ENCODE measurements around the gene LHCGR.
"Not testable (repeated sequence)": the region's sequence is repeated elsewhere in the genome, so short reads cannot be mapped to it uniquely, and the experiment has no call there.

The LHCGR gene

DNA sequence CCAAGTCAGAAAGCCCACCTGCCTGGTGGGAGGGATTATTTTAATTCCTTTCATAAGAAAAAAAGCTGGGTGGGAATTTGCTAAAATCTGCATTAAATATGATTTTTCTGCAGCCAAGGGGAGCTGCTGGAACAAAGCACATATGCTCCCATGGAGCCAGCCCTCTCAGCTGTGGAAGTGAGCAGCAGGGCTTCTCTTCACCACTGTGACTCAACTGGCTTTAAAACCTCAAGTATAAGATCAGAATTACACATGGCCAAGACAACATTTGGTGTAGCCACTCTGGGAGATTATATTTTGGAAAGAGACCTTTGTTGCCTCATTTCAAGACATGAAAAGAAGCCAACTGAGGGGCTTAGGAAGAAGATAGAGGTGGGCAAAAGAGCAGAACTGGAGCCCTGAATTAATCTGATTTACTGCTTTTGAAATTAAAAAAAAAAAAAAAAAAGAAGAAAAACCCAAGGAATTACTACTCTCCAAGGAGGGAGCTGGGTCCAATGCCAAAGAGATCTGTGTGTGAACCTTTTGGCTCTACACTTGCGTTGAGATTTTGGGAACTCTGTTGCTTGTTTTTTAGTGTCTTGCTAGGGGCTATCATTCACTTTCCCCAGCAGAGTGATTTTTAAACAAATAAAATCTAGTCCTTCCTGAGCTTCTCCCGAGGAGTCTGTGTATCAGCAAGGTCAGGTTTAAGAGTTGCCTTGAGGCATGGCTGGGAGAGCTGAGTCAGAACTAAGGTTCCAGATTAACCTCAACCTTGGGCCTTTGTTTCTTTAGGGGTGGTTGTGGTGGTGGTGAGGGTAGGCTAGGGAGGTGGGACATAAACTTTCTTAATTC, 6.0 kb downstream of the LHCGR start:
- Histone ChIP-seq H3K4me2 (peak overlapping the region; percentile 54), H3K27me3 (no peaks in the 10 kb centered on the region), H3K9me3 (no peaks in the 10 kb centered on the region), H4K20me1 (no peaks in the 10 kb centered on the region), H3K36me3 (no peaks in the 10 kb centered on the region), H3K9ac (no peak overlapping the region), H3K27ac (0 out of 2 replicates have a peak overlapping the region, but pooled peaks have one; percentile 7), H3K4me3 (no peak overlapping the region), H3K4me1 (peaks cover 49% of the 10 kb centered on the region)
- no peak for TF ChIP-seq Cebpa-rat (IDR thresholded peaks at IDR 0.05)

DNA sequence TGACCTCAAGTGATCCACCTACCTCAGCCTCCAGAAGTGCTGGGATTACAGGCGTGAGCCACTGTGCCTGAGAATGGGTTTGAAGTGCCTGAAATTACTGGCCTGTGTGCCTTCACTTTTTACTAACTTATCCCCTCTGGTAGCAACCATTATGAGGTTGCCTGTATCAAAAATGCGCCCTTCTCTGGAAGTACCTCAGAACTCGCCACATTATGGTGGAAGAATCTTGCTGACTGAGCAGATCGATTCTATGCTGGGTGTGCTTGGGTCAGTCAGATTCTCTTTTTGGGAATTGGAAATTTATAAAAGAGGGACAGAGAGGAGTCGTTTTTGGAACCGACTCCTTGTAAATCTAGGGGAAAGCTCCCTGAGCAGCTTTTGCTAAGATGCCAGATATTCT, 8.2 kb downstream of the LHCGR start:
- Histone ChIP-seq H3K4me2 (no peak overlapping the region), H4K20me1 (no peaks in the 10 kb centered on the region), H3K27me3 (no peaks in the 10 kb centered on the region), H3K4me3 (no peak overlapping the region), H3K4me1 (peaks cover 28% of the 10 kb centered on the region), H3K36me3 (no peaks in the 10 kb centered on the region), H3K9me3 (no peaks in the 10 kb centered on the region), H3K9ac (no peak overlapping the region), H3K27ac (no peak overlapping the region)
- no peak for TF ChIP-seq Cebpa-rat (IDR thresholded peaks at IDR 0.05)

DNA sequence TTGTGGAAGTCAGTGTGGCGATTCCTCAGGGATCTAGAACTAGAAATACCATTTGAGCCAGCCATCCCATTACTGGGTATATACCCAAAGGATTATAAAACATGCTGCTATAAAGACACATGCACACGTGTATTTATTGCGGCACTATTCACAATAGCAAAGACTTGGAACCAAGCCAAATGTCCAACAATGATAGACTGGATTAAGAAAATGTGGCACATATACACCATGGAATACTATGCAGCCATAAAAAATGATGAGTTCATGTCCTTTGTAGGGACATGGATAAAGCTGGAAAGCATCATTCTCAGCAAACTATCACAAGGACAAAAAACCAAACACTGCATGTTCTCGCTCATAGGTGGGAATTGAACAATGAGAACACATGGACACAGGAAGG, 16.3 kb downstream of the LHCGR start:
- not testable (repeated sequence) for H3K4me1 ChIP-seq, H3K4me2 ChIP-seq, H3K36me3 ChIP-seq, H3K27me3 ChIP-seq, H3K4me3 ChIP-seq, H3K9ac ChIP-seq, H4K20me1 ChIP-seq, H3K27ac ChIP-seq, H3K9me3 ChIP-seq

DNA sequence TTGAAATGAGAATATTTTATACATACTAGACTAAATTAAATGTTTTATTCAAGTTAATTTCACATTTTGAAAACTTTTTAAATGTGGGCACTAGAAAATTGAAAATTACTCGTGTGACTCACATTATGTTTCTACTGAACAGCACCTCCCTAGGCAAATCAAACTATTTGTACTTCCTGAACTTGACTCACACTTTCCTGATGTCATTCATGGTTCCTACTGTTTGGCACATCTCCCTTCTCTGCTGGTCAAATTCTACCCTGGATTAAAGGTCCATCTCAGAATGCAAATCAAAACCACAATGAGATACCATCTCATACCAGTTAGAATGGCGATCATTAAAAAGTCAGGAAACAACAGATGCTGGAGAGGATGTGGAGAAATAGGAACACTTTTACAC, 16.7 kb downstream of the LHCGR start:
- Histone ChIP-seq H3K36me3 (no peaks in the 10 kb centered on the region), H3K4me3 (no peak overlapping the region), H3K9me3 (no peaks in the 10 kb centered on the region), H4K20me1 (no peaks in the 10 kb centered on the region), H3K9ac (no peak overlapping the region), H3K27me3 (no peaks in the 10 kb centered on the region), H3K4me1 (no peaks in the 10 kb centered on the region), H3K27ac (no peak overlapping the region), H3K4me2 (no peak overlapping the region)
- TF ChIP-seq Cebpa-rat (IDR thresholded peaks at IDR 0.05), result no peak

DNA sequence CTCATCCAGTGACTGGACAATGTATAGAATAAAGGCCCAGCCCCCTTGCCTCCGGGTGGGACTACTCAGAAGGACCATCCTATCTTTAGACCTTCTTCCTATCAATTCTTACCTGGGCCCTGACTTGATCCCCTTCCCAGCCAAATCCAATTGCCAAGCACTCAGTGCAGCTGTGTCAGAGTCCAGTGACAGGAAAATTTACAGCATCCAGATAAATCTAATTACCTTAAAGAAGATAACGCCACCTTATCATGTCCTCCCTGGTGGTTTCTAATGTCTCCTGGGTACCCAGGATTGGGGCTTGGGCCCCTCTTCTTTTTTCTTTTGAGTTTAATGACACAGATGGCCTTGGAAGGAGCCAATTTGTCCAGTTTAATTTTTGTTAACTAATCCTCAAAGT, 19.3 kb downstream of the LHCGR start:
- Histone ChIP-seq H3K36me3 (no peaks in the 10 kb centered on the region), H3K27me3 (no peaks in the 10 kb centered on the region), H3K9me3 (no peaks in the 10 kb centered on the region), H3K9ac (no peak overlapping the region), H3K4me3 (no peak overlapping the region), H3K4me1 (peaks cover 8% of the 10 kb centered on the region; the same call in 1 of the 2 replicates), H3K4me2 (no peak overlapping the region), H4K20me1 (no peaks in the 10 kb centered on the region), H3K27ac (no peak overlapping the region)
- TF ChIP-seq Cebpa-rat (IDR thresholded peaks at IDR 0.05), result no peak

DNA sequence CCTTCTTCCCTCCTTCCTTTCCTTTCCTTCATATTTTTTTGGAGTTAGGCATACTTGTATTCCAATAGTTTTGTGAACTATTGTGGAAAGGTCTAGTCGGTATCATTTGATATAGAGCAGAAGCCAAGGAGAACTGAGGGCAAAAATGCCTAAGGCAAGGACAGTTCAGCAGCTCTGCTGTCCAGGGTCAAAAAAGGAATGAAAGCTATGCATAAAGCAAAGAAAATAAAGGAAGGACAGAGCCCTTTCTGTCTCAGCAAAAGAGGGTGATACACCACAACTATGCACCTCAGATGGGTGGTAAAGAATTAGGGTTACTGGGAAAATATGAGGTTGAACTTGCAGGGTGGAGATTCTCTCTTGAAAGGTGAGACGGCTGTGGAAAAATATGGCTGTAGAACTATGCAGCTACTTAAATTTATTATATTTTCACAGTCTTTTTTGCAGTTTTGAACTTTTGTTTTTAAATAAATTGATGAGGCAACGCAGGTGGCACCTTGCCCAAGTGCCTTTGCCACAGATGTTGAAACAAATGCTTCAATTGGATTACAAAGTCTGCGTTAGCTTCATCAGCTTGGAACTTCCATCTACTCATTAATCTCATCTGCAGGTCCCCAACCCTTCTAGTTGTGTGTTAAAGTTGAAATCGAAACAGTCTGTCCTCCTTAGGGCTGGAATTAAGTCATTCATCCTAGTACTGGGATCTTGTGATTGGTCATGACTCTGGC, 20.8 kb downstream of the LHCGR start:
- Histone ChIP-seq H3K36me3 (no peaks in the 10 kb centered on the region), H3K4me2 (no peak overlapping the region), H3K4me1 (peaks cover 8% of the 10 kb centered on the region; the same call in 1 of the 2 replicates), H3K27ac (no peak overlapping the region), H3K9me3 (no peaks in the 10 kb centered on the region), H4K20me1 (no peaks in the 10 kb centered on the region), H3K27me3 (no peaks in the 10 kb centered on the region), H3K9ac (no peak overlapping the region), H3K4me3 (no peak overlapping the region)
- TF ChIP-seq Cebpa-rat (IDR thresholded peaks at IDR 0.05), result no peak

DNA sequence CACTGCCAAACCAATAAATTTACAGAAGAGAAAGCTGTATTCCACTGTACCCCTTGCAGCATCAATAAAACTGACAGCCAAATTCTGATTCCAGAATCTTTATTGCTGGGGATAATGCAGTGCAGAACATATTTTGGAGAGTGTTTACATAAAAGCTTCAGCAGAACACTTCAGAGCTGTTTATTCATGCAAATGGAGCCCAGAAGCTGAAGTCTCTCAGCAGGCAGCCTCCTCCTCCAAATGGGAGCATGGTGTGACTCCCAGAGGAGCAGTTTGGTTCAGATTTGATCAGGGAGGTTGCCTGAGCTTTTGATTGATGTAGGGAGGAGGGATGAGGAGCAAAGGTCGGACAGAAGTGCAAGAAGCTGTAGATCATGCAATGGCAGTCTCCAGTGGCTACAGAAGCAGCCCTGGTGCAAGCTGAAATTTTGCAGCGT, 22.4 kb downstream of the LHCGR start:
- H3K27ac ChIP-seq, result no peak overlapping the region
- H3K4me1 ChIP-seq, result peaks cover 8% of the 10 kb centered on the region; the same call in 1 of the 2 replicates
- H4K20me1 ChIP-seq, result no peaks in the 10 kb centered on the region
- H3K4me2 ChIP-seq, result peak overlapping the region; percentile 16; the same call in 1 of the 2 replicates
- H3K4me3 ChIP-seq, result no peak overlapping the region
- H3K27me3 ChIP-seq, result no peaks in the 10 kb centered on the region
- no peak overlapping the region for H3K9ac ChIP-seq
- TF ChIP-seq Cebpa-rat (IDR thresholded peaks at IDR 0.05), result no peak
- no peaks in the 10 kb centered on the region for H3K9me3 ChIP-seq
- no peaks in the 10 kb centered on the region for H3K36me3 ChIP-seq

DNA sequence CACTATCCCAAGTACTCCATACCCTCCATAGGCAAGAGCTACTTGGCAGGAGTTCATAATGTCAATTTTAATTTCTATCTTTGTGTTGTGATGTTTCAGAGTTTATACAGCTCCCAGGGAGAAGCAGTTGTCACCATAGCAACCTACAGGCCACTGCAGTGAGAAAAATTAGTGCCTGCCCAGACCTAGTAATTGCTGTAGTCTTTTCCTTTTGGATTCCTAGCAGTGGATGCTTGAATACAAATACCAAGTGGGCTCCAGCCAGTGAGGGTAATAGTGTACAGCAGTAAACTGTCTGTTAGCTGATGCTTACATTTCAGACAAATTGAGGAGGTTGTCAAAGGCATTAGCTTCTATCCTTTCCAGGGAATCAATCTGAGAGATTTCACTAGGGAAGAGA, 26.7 kb downstream of the LHCGR start:
- H3K27me3 ChIP-seq, result no peaks in the 10 kb centered on the region
- no peak overlapping the region for H3K9ac ChIP-seq
- no peak overlapping the region for H3K4me2 ChIP-seq
- no peak overlapping the region for H3K27ac ChIP-seq
- no peak for TF ChIP-seq Cebpa-rat (IDR thresholded peaks at IDR 0.05)
- H4K20me1 ChIP-seq, result no peaks in the 10 kb centered on the region
- peaks cover 8% of the 10 kb centered on the region; the same call in 1 of the 2 replicates for H3K4me1 ChIP-seq
- no peaks in the 10 kb centered on the region for H3K36me3 ChIP-seq
- H3K9me3 ChIP-seq, result no peaks in the 10 kb centered on the region
- H3K4me3 ChIP-seq, result no peak overlapping the region

DNA sequence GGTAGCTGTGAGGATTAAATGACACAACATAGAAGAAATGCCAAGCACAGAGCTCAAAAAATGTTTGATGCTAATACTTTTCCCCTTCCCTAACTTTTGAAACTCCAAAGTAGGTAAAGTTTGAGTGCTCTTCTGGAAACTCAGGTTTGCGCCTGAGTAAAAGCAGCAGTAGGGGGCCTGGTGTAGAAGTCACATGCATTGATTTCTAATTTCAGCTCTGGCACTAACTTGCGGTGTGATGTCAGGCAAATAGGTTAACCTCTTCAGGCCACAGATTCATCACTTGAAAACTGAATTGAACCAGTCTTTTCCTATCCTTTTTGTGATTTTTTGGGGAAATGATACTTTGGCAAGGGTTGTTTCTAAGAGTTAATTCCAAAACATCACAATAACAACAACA, 27.2 kb downstream of the LHCGR start:
- Histone ChIP-seq H3K4me2 (no peak overlapping the region), H3K36me3 (no peaks in the 10 kb centered on the region)

DNA sequence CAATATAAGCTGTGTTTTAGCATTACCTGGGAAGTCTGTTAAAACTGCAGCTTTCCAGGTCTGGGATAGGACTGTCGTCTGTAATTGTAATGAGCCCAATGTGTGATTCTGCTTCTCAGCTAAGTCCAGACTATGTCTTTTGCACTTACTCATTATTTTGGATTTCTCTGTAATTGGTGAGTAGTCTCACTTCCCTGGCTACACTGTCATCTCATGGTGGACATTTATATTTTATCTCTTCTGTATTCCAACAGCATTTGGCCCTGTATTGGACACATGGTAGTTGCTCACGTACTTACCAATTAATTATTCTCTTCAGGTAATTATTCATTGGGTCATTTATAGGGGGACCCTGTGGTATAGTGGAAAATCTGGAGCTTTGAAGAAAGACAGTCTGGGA, 28.0 kb downstream of the LHCGR start:
- Histone ChIP-seq H4K20me1 (no peaks in the 10 kb centered on the region), H3K9me3 (no peaks in the 10 kb centered on the region), H3K27ac (no peak overlapping the region), H3K4me2 (no peak overlapping the region), H3K4me3 (no peak overlapping the region), H3K27me3 (no peaks in the 10 kb centered on the region), H3K9ac (no peak overlapping the region), H3K4me1 (no peaks in the 10 kb centered on the region), H3K36me3 (no peaks in the 10 kb centered on the region)
- TF ChIP-seq Cebpa-rat (IDR thresholded peaks at IDR 0.05), result no peak

More for the DNA sequence above, 27.2 kb downstream of the LHCGR start:
- no peaks in the 10 kb centered on the region for H3K27me3 ChIP-seq
- H3K4me3 ChIP-seq, result no peak overlapping the region
- no peak overlapping the region for H3K9ac ChIP-seq
- peaks cover 3% of the 10 kb centered on the region; the same call in 1 of the 2 replicates for H3K4me1 ChIP-seq
- no peak for TF ChIP-seq Cebpa-rat (IDR thresholded peaks at IDR 0.05)
- H4K20me1 ChIP-seq, result no peaks in the 10 kb centered on the region
- H3K9me3 ChIP-seq, result no peaks in the 10 kb centered on the region
- no peak overlapping the region for H3K27ac ChIP-seq
